Fibroblast of pulmonary artery (primary cell): ENCODE measurements around the gene TOMM6.

Source experiments
- DNase-seq: peaks from one replicate; pipeline ENCODE4 v3.0.0-alpha.2; 2010; ENCODE audit warnings: low read depth
- H3K4me3 ChIP-seq: replicated peaks from 2 replicates; pipeline ENCODE4 v1.5.1; 2011; ENCODE audit warnings: low read depth, mild to moderate bottlenecking, control low read depth, low read length, moderate library complexity
- TF ChIP-seq, protein P1 (sequence below): IDR thresholded peaks from 2 replicates; pipeline ENCODE4 v1.5.1; 2011; ENCODE audit warnings: mild to moderate bottlenecking, control low read depth, low read length, inconsistent platforms; ENCODE audit errors: missing control alignments

TOMM6 gene

DNA sequence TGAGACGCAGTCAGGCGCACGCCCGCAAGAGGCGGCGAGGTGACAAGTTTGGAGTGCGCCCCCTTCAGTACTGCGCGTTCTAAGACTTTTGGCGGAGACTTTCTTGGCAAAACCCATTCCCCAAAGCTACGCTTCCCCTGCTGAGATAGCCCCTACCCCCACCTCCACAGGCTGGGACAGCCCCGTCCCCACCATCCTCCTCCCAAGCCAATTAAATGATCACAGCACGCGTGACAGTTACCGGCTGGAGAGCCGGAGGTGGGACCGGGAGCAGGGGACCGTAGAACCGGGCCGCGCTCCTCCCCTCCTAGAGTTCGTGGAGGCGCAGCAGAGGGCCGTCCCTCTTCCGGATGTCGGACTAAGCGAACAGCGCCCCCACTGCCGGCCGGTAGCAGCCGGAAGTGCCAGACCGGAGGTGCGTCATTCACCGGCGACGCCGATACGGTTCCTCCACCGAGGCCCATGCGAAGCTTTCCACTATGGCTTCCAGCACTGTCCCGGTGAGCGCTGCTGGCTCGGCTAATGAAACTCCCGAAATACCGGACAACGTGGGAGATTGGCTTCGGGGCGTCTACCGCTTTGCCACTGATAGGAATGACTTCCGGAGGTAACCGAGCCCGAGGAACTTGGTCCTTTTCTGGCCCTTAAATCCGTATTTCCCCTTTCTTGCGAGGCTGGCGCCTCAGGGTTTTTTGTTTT, at the start of gene TOMM6:
TSS of gene TOMM6 (plus strand) at position 476 of the 699 bp plus-strand sequence. CDS start at position 480, 4 bp downstream.
- DNase-seq: peak; percentile 96
- TF ChIP-seq, protein P1, sequence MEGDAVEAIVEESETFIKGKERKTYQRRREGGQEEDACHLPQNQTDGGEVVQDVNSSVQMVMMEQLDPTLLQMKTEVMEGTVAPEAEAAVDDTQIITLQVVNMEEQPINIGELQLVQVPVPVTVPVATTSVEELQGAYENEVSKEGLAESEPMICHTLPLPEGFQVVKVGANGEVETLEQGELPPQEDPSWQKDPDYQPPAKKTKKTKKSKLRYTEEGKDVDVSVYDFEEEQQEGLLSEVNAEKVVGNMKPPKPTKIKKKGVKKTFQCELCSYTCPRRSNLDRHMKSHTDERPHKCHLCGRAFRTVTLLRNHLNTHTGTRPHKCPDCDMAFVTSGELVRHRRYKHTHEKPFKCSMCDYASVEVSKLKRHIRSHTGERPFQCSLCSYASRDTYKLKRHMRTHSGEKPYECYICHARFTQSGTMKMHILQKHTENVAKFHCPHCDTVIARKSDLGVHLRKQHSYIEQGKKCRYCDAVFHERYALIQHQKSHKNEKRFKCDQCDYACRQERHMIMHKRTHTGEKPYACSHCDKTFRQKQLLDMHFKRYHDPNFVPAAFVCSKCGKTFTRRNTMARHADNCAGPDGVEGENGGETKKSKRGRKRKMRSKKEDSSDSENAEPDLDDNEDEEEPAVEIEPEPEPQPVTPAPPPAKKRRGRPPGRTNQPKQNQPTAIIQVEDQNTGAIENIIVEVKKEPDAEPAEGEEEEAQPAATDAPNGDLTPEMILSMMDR: peak; percentile 57
- peak within 1 kb of the TSS; percentile 100 for H3K4me3 ChIP-seq

- TF ChIP-seq, protein P1: no peak
- H3K4me3 ChIP-seq: no peak overlapping the region
- peak; percentile 59 for DNase-seq
Measured at GRCh38 chr6:41739041-41739440, 48.5 kb upstream of the TOMM6 start.

DNA sequence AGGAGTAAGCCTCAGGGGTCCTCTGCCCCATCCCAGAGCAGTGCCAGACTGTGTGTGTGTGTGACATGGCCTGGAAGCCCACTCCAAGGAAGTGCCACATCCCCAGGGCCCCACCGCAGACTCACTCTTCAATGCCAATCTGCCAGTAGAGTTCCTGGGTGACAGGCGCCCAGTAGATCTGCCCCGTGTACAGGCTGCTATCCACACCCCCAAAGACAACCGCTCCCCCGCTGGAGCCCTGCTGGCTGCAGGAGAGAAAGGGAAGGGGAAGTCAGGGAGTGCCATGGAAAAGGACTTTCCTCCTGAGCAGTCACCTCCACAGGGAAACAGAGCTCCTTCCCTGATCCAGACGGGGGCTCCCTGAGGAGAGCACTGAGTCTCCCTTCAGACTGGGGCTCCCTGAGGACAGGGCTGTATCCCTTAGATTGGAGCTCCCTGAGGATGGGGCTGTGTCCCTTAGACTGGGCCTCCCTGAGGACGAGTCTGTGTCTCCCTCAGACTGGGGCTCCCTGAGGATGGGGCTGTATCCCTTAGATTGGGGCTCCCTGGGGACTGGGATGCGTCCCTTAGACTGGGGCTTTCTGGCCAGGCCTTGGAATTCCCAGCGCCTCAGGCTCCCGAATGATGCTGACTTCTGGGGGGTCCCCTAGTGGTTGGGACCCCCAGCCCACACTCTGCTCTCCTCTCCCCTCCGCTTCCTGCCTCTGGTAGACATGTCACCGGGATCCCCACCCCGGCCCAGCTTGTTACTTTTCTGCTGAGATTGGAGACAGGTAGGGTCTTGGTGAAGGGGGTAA, 46.9 kb upstream of the TOMM6 start:
- TF ChIP-seq, protein P1: no peak
- no peak for DNase-seq
- H3K4me3 ChIP-seq: no peak overlapping the region

DNA sequence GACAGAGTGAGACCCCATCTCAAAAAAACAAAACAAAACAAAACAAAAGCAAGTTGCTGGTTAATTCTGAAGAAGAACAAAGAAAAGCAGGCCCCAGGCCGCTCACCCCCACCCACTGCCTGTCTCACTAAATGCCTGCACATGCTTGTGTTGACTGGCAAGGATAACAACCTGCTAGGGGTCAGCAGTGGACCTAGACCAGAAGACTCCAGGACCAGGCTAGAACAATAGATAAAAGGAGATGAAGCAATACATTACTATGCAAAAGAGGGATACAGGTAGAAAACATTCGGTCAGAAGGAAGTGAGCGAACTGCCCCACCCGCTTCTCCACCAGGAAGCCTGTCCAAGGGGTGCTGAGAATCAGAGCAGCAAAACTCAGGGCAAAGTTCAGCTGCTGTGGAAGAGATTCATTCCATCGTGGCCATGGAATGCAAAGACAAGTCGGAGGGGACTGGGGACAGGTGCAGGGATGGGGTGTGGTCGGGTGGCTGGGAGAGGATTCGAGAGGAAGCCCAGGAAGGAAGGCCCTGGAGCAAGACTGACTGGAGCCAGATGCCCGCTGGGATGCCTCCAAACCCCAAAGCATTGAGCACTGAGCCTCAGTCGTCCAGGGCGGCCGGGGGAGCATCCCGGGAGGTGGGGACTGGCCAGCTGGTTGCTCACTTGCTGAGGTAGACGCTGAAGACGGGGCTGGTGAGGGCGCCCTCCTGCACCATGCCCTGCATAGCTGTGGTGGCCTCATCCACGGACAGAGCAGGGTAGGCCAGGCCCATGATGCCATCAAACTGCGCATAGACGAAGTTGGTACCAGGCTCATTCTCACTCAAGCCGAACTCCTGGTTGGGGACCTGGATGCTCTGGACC, 45.6 kb upstream of the TOMM6 start:
- TF ChIP-seq, protein P1: no peak
- DNase-seq: no peak
- H3K4me3 ChIP-seq: no peak overlapping the region

GRCh38 chr6:41743406-41744235, 43.9 kb upstream of the TOMM6 start:
- TF ChIP-seq, protein P1: no peak
- DNase-seq: no peak
- no peak overlapping the region for H3K4me3 ChIP-seq

GRCh38 chr6:41744236-41744787, 43.2 kb upstream of the TOMM6 start:
- TF ChIP-seq, protein P1: no peak
- no peak for DNase-seq

More at GRCh38 chr6:41744236-41744787, 43.2 kb upstream of the TOMM6 start:
- no peak overlapping the region for H3K4me3 ChIP-seq
